ENCODE results near the gene PRRC2B. TPM values are rescaled to one million over a fixed set of nuclear protein-coding genes. Genes with fewer than 3 reads are reported as not detected.

PRRC2B gene
- total and polyA plus RNA-seq, 4 donors: 39.4 to 171 (median 91.4) TPM

DNA sequence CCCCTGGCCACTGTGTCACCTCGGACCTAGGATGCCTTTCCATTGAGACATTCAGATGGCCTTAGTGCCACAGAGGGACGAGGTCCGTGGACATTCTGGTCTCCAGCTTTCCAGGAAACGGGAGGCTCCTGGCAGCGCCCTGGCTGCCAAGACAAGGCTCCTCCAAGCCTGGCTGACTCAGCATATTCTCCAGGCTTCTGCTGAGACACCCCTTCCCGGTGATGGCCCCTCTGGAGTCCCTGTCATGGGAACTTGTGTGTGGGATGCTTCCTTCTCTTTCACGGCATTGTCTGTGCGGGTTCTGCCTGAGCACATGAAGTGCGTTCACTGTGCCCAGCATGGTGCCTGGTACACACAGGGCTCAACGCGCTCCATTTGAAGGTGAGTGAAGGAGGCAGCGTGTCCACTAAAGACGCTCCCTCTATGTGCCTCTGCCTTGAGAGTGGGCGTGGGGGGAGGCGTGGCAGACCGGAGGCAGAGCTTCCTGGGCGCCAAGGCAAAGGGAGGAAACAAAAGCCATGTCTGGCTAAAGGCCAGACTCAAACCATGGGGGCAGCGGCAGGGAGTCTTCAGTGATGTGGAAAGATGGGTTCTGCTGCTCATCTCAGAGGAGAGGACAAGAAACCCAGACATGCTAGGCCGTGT, 46.4 kb upstream of the PRRC2B start:
- Histone ChIP-seq H3K27me3 (ENCODE audit: control insufficient read depth in 3 of 3, insufficient read depth in 3 of 3, low read length in 2 of 3) (no peaks in the 10 kb centered on the region), H3K9ac (ENCODE audit: insufficient read depth in 1 of 2, low read length in 2 of 2) (no peak overlapping the region), H3K4me3 (no peak overlapping the region), H3K36me3 (ENCODE audit: control insufficient read depth in 4 of 4, insufficient read depth in 4 of 4, low read length in 4 of 4) (no peaks in the 10 kb centered on the region), H3K27ac (ENCODE audit: low read depth in 1 of 2, low read length in 1 of 2) (no peak overlapping the region), H3K9me3 (ENCODE audit: control insufficient read depth in 4 of 4, insufficient read depth in 3 of 4, low read length in 3 of 4) (no peaks in the 10 kb centered on the region), H3K4me1 (ENCODE audit: control insufficient read depth in 5 of 5, insufficient read depth in 5 of 5, low read length in 5 of 5) (peaks cover 0 to 9% (median 0%) of the 10 kb centered on the region in 5 donors)
- DNase-seq (no peak), ATAC-seq (ENCODE audit: insufficient read depth, low FRiP score) (no peak)
- WGBS, 2 donors: 67 to 70% methylated on average over 19 of the region's 19 CpGs
- no peak for TF ChIP-seq CTCF (IDR thresholded peaks at IDR 0.05; ENCODE audit: control extremely low read depth, extremely low read depth)

DNA sequence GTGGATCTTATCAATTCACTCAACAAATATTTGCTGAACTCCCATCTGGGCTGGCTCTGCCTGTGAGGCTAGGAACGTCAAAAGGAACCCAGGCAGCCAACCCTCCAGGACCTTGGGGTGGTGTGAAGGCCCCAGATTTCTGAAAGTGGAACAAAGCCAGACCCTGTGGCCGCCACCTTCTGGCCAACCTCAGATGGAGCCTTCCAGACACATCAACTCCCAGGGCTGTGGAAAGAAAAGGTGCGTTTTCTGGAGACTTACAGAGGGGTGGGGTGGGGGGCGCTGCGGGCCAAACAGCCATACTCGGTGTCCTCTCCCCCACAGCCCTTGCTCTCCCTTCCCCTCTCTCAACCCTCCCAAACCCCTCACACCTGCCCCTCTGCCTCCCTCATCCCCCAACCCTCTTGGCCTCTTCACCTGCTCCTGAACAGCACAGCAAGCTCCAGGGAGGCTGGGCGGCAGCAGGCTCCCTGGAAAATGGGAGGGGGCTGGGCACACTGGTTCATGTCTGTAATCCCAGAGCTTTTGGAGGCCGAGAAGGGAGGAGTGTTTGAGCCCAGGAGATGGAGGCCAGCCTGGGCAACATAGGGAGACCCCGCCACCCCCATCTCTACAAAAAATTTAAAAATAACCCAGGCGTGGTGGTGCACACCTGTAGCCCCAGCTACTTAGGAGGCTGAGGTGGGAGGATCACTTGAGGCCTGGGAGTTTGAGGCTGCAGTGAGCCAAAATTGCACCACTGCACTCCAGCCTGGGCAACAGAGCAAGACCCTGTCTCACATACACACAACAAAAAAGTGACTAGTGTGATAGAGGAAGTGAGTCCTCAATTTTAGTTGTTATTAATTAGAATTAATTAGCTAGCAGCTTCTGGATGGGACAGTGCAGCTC, 45.0 kb upstream of the PRRC2B start:
- no peaks in the 10 kb centered on the region for H3K36me3 ChIP-seq (ENCODE audit: control insufficient read depth in 4 of 4, insufficient read depth in 4 of 4, low read length in 4 of 4)
- no peak for DNase-seq
- TF ChIP-seq CTCF (IDR thresholded peaks at IDR 0.05; ENCODE audit: control extremely low read depth, extremely low read depth): no peak
- H3K4me1 ChIP-seq (ENCODE audit: control insufficient read depth in 5 of 5, insufficient read depth in 5 of 5, low read length in 5 of 5): peaks cover 0 to 9% (median 0%) of the 10 kb centered on the region in 5 donors
- no peak overlapping the region for H3K27ac ChIP-seq (ENCODE audit: low read depth in 1 of 2, low read length in 1 of 2)
- H3K9me3 ChIP-seq (ENCODE audit: control insufficient read depth in 4 of 4, insufficient read depth in 3 of 4, low read length in 3 of 4): no peaks in the 10 kb centered on the region
- H3K4me3 ChIP-seq: no peak overlapping the region
- WGBS, 2 donors: 78 to 81% methylated on average over 10 of the region's 10 CpGs
- ATAC-seq (ENCODE audit: insufficient read depth, low FRiP score): no peak
- H3K27me3 ChIP-seq (ENCODE audit: control insufficient read depth in 3 of 3, insufficient read depth in 3 of 3, low read length in 2 of 3): no peaks in the 10 kb centered on the region
- H3K9ac ChIP-seq (ENCODE audit: insufficient read depth in 1 of 2, low read length in 2 of 2): no peak overlapping the region

DNA sequence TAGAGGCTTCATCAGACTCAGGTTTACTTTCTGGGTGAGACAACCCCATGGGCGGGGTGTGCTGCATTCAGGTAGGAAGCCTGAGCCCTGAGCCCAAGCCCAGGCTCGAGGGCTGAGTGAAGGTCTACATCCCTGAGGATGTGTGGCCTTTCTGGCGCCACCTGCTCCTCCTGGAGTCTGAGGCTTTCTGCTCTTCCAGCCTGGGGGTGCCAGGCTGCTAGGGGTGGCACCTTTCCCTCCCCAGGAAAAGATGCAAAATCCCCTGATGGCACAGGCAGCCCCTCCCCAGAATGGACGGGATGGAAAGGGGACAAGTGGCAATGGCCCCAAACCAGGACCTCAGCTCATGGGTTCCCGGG, 44.4 kb upstream of the PRRC2B start:
- H3K4me3 ChIP-seq: no peak overlapping the region
- H3K9ac ChIP-seq (ENCODE audit: insufficient read depth in 1 of 2, low read length in 2 of 2): no peak overlapping the region
- peaks cover 0 to 9% (median 0%) of the 10 kb centered on the region in 5 donors for H3K4me1 ChIP-seq (ENCODE audit: control insufficient read depth in 5 of 5, insufficient read depth in 5 of 5, low read length in 5 of 5)
- DNase-seq (no peak), ATAC-seq (ENCODE audit: insufficient read depth, low FRiP score) (no peak)
- H3K27ac ChIP-seq (ENCODE audit: low read depth in 1 of 2, low read length in 1 of 2): no peak overlapping the region
- no peaks in the 10 kb centered on the region for H3K9me3 ChIP-seq (ENCODE audit: control insufficient read depth in 4 of 4, insufficient read depth in 3 of 4, low read length in 3 of 4)
- H3K36me3 ChIP-seq (ENCODE audit: control insufficient read depth in 4 of 4, insufficient read depth in 4 of 4, low read length in 4 of 4): no peaks in the 10 kb centered on the region
- WGBS, 2 donors: 58 to 62% methylated on average over 5 of the region's 5 CpGs
- no peaks in the 10 kb centered on the region for H3K27me3 ChIP-seq (ENCODE audit: control insufficient read depth in 3 of 3, insufficient read depth in 3 of 3, low read length in 2 of 3)
- no peak for TF ChIP-seq CTCF (IDR thresholded peaks at IDR 0.05; ENCODE audit: control extremely low read depth, extremely low read depth)
